Left forelimb (tissue), 1 donor: Measurements from ENCODE around the gene SLC13A3.

Experiments
- DNase-seq: peaks from one replicate; pipeline ENCODE4 v3.0.0-alpha.2; 2018; ENCODE audit warnings: low spot score

Gene SLC13A3

GRCh38 chr20:46605181-46605580 lies 46.1 kb downstream of the SLC13A3 start:
- DNase-seq: no peak

- DNase-seq: no peak
Measured at GRCh38 chr20:46604551-46605133, 46.6 kb downstream of the SLC13A3 start.

GRCh38 chr20:46602429-46602828 lies 48.8 kb downstream of the SLC13A3 start:
- no peak for DNase-seq

GRCh38 chr20:46601603-46602122 lies 49.6 kb downstream of the SLC13A3 start:
- no peak for DNase-seq

DNA sequence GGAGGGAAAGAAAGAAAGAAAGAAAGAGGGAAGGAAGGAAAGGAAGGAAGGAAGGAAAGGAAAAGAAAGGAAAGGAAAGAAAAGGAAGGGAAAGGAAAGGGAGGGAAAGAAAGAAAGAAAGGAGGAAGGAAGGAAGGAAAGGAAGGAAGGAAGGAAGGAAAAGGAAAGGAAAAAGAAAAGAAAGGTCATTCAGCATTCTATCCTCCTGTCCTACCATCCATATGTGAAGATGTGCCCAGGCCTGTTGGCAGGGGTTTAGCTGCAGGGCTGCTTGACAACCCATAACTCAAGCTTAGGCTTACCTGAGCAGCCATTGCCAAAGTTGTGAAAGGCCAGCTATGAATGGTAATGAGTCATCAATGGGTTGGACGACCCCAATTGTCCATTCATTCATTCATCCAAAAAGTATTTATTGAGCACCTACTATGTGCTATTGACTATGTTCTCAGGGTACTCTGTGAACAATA lies 50.9 kb downstream of the SLC13A3 start:
- DNase-seq: no peak

DNA sequence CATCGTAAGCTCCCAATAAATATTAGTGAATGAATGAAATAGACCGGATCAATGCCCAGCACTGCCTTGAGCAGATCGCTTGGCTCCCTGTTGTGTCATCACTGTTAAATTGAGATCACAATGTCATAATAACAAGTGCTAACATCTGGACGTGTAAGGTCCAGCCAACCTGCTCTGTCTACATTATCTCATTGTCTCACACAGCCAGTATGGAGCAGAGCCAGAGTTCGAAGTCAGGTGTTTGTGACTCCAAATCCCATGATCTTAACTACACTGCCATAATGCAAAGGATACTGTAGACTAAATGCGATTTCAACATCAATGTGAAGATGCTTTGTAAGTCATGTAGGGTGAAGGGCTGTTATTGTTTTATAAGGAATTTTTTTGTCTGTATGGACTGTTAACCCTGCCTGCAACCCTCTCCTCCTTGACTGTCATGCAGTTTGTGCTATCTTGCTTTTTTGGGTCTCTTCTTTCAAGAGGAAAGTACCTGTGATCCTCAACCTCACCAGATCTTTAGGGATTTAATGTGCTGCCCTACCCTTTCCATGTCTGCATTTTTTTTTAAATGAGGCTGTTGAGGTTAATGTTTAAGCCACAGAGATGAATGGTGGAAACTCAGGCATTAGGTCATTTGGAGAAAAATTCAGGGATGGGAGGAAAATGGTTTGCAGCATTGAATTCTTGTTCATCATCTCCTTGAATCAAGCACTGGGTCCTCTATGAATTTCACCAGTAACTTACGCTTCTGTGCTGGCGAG lies 51.9 kb downstream of the SLC13A3 start:
- no peak for DNase-seq

- no peak for DNase-seq
Measured at GRCh38 chr20:46595933-46596332, 55.3 kb downstream of the SLC13A3 start.

DNA sequence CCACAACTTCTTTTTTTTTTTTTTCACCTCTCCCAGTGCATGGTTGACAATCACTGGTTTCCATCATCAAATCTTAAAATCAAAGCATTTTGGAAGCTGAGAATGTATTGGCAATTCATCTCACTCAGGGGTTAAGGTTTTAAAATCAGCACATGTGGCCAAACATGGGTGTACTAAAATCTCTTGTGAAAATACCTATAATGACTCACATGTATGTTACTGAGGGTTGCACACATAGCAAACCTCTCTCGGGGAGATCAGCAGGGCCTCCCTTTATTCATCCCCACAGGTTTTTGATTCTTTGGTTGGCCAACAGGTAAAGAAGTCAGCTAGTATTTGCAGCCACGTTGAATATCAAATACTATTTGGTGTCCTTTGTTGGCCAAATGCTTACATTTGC lies 56.5 kb downstream of the SLC13A3 start:
- no peak for DNase-seq

GRCh38 chr20:46592580-46593362 lies 58.5 kb downstream of the SLC13A3 start:
- no peak for DNase-seq

- no peak for DNase-seq
Measured at GRCh38 chr20:46590443-46590842, 60.8 kb downstream of the SLC13A3 start.

GRCh38 chr20:46588532-46589511 lies 62.4 kb downstream of the SLC13A3 start:
- no peak for DNase-seq

- DNase-seq: no peak
Measured at GRCh38 chr20:46587986-46588385, 63.3 kb downstream of the SLC13A3 start.

- no peak for DNase-seq
Measured at GRCh38 chr20:46586724-46587123, 64.5 kb downstream of the SLC13A3 start.

- DNase-seq: no peak
Measured at GRCh38 chr20:46584508-46584907, 66.8 kb downstream of the SLC13A3 start.

GRCh38 chr20:46583411-46584214 lies 67.6 kb downstream of the SLC13A3 start:
- DNase-seq: no peak

- DNase-seq: no peak
Measured at GRCh38 chr20:46582648-46583047, 68.6 kb downstream of the SLC13A3 start.

DNA sequence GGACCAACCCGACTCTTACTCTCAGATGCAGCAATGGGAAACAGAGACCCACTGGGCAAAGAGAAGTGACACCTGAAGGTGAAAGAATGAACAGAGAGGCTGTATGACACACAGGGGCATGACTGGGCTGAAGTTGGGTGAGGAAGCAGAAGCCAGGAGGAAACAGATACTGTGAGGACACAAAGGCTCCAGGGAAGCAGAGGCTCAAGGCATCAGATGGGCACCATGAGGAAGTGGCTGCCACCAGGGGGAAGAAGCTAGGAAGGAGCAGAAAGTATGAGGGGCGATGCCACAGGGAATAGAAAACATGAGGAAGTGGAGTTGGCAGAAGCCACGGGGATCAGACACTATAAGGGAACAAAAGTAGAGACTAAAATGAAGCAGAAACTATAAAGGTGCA lies 69.9 kb downstream of the SLC13A3 start:
- DNase-seq: no peak

- DNase-seq: no peak
Measured at GRCh38 chr20:46580613-46581205, 70.5 kb downstream of the SLC13A3 start.

DNA sequence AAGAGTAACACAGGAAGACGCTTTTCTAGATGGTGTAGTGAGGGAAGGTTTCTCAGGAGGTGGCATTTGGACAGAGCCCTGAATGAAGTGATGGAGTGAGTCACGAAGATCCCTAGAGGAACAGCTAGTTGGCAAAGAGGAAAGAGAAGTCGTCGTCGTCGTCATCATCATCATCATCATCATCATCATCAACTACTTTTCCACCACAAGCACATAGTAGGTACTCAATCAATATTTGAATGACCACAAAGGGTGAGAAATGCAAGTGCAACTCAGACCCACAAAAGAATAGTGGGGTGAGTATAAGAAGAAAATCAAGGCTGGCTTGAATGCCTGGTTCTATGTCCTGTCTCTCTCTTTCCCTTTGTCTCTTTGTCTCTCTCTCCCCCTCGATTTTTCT lies 72.5 kb downstream of the SLC13A3 start:
- DNase-seq: no peak

GRCh38 chr20:46576774-46577395 lies 74.4 kb downstream of the SLC13A3 start:
- DNase-seq: no peak
